Ectodermal cell (in vitro differentiated cells): ENCODE measurements around the gene NPTN.

Experiments used
- H3K27ac ChIP-seq: 2 replicates; pipeline ENCODE4 v1.7.0; 2013; ENCODE audit warnings: mild to moderate bottlenecking, low read depth, low read length; ENCODE audit not compliant: insufficient read depth, poor library complexity, severe bottlenecking
- H3K27me3 ChIP-seq: 2 replicates; pipeline ENCODE4 v1.7.0; 2013; ENCODE audit warnings: mild to moderate bottlenecking, low read length; ENCODE audit not compliant: insufficient read depth, control insufficient read depth, poor library complexity, severe bottlenecking
- H3K36me3 ChIP-seq: one replicate; pipeline ENCODE4 v1.7.0; 2013; ENCODE audit warnings: low read length; ENCODE audit not compliant: control insufficient read depth, insufficient read depth
- H3K4me1 ChIP-seq: one replicate; pipeline ENCODE4 v1.7.0; 2013; ENCODE audit warnings: low read length; ENCODE audit not compliant: control insufficient read depth, insufficient read depth
- H3K4me3 ChIP-seq: 2 replicates; pipeline ENCODE4 v1.7.0; 2013; ENCODE audit warnings: low read depth, low read length, control low read depth; ENCODE audit not compliant: insufficient read depth
- H3K9me3 ChIP-seq: 2 replicates; pipeline ENCODE4 v1.7.0; 2013; ENCODE audit warnings: mild to moderate bottlenecking, low read length, moderate library complexity; ENCODE audit not compliant: control insufficient read depth
- WGBS, 2 experiments: methylation state at CpG; one replicate each; pipeline ENCODE4 v1.1.7; 2013; ENCODE audit warnings: missing lambda C conversion rate in 2 of 2; 5-methylcytosine and 5-hydroxymethylcytosine counted together

Gene NPTN

GRCh38 chr15:73620078-73620477, 13.1 kb downstream of the NPTN start:
- Histone ChIP-seq H3K27me3 (no peaks in the 10 kb centered on the region), H3K27ac (no peak overlapping the region), H3K36me3 (no peaks in the 10 kb centered on the region), H3K9me3 (no peaks in the 10 kb centered on the region), H3K4me1 (peaks cover 20% of the 10 kb centered on the region), H3K4me3 (no peak overlapping the region)

- Histone ChIP-seq H3K36me3 (no peaks in the 10 kb centered on the region), H3K4me1 (peaks cover 20% of the 10 kb centered on the region)
Observed at GRCh38 chr15:73617913-73618312, 15.3 kb downstream of the NPTN start.

GRCh38 chr15:73617301-73617831, 15.8 kb downstream of the NPTN start:
- Histone ChIP-seq H3K27me3 (no peaks in the 10 kb centered on the region), H3K36me3 (no peaks in the 10 kb centered on the region), H3K4me1 (peaks cover 20% of the 10 kb centered on the region), H3K4me3 (no peak overlapping the region), H3K9me3 (no peaks in the 10 kb centered on the region), H3K27ac (peak overlapping the region; percentile 52)
- WGBS, 2 experiments: 71 to 73% methylated on average over 2 of the region's 2 CpGs

More at GRCh38 chr15:73617913-73618312, 15.3 kb downstream of the NPTN start:
- Histone ChIP-seq H3K27me3 (no peaks in the 10 kb centered on the region), H3K9me3 (no peaks in the 10 kb centered on the region), H3K27ac (peak overlapping the region; percentile 52), H3K4me3 (no peak overlapping the region)
- 29 to 33% methylated on average over 5 of the region's 5 CpGs for WGBS, 2 experiments

GRCh38 chr15:73608941-73609340, 24.2 kb downstream of the NPTN start:
- no peaks in the 10 kb centered on the region for H3K27me3 ChIP-seq
- peaks cover 2% of the 10 kb centered on the region for H3K4me1 ChIP-seq
- 92 to 98% methylated on average over 2 of the region's 2 CpGs for WGBS, 2 experiments
- no peaks in the 10 kb centered on the region for H3K36me3 ChIP-seq
- H3K9me3 ChIP-seq: no peaks in the 10 kb centered on the region
- no peak overlapping the region for H3K4me3 ChIP-seq
- H3K27ac ChIP-seq: no peak overlapping the region

- H3K4me1 ChIP-seq: peaks cover 6% of the 10 kb centered on the region
- H3K4me3 ChIP-seq: no peak overlapping the region
- no peaks in the 10 kb centered on the region for H3K9me3 ChIP-seq
- H3K27ac ChIP-seq: no peak overlapping the region
- no peaks in the 10 kb centered on the region for H3K27me3 ChIP-seq
- H3K36me3 ChIP-seq: no peaks in the 10 kb centered on the region
- 89 to 96% methylated on average over 1 of the region's 1 CpG for WGBS, 2 experiments
Observed at GRCh38 chr15:73608475-73608874, 24.7 kb downstream of the NPTN start.

- 85 to 93% methylated on average over 1 of the region's 1 CpG for WGBS, 2 experiments
- no peaks in the 10 kb centered on the region for H3K27me3 ChIP-seq
Observed at GRCh38 chr15:73607843-73608242, 25.3 kb downstream of the NPTN start.

GRCh38 chr15:73607405-73607804, 25.8 kb downstream of the NPTN start:
- Histone ChIP-seq H3K9me3 (no peaks in the 10 kb centered on the region), H3K36me3 (no peaks in the 10 kb centered on the region), H3K27me3 (no peaks in the 10 kb centered on the region), H3K4me1 (peaks cover 14% of the 10 kb centered on the region), H3K4me3 (no peak overlapping the region), H3K27ac (no peak overlapping the region)
- WGBS, 2 experiments: 92 to 97% methylated on average over 2 of the region's 2 CpGs

More at GRCh38 chr15:73607843-73608242, 25.3 kb downstream of the NPTN start:
- Histone ChIP-seq H3K9me3 (no peaks in the 10 kb centered on the region), H3K4me1 (peaks cover 10% of the 10 kb centered on the region), H3K36me3 (no peaks in the 10 kb centered on the region), H3K4me3 (no peak overlapping the region), H3K27ac (no peak overlapping the region)

- no peaks in the 10 kb centered on the region for H3K9me3 ChIP-seq
- H3K36me3 ChIP-seq: no peaks in the 10 kb centered on the region
- 89 to 93% methylated on average over 5 of the region's 5 CpGs for WGBS, 2 experiments
- no peak overlapping the region for H3K27ac ChIP-seq
- H3K27me3 ChIP-seq: no peaks in the 10 kb centered on the region
- H3K4me1 ChIP-seq: peaks cover 29% of the 10 kb centered on the region
- H3K4me3 ChIP-seq: no peak overlapping the region
Observed at GRCh38 chr15:73605759-73606436, 27.3 kb downstream of the NPTN start.

GRCh38 chr15:73604477-73604876, 28.7 kb downstream of the NPTN start:
- Histone ChIP-seq H3K27ac (no peak overlapping the region), H3K4me3 (no peak overlapping the region), H3K9me3 (no peaks in the 10 kb centered on the region), H3K4me1 (peaks cover 42% of the 10 kb centered on the region), H3K27me3 (no peaks in the 10 kb centered on the region), H3K36me3 (no peaks in the 10 kb centered on the region)
- 100% methylated on average over 1 of the region's 1 CpG for WGBS, 2 experiments

- no peaks in the 10 kb centered on the region for H3K9me3 ChIP-seq
- no peak overlapping the region for H3K27ac ChIP-seq
- no peak overlapping the region for H3K4me3 ChIP-seq
- no peaks in the 10 kb centered on the region for H3K36me3 ChIP-seq
- no peaks in the 10 kb centered on the region for H3K27me3 ChIP-seq
- WGBS, 2 experiments: 77 to 90% methylated on average over 1 to 2 of the region's 2 CpGs
- peaks cover 53% of the 10 kb centered on the region for H3K4me1 ChIP-seq
Observed at GRCh38 chr15:73602992-73603391, 30.2 kb downstream of the NPTN start.
